ENCODE results near the gene CCDC85C.

DNA sequence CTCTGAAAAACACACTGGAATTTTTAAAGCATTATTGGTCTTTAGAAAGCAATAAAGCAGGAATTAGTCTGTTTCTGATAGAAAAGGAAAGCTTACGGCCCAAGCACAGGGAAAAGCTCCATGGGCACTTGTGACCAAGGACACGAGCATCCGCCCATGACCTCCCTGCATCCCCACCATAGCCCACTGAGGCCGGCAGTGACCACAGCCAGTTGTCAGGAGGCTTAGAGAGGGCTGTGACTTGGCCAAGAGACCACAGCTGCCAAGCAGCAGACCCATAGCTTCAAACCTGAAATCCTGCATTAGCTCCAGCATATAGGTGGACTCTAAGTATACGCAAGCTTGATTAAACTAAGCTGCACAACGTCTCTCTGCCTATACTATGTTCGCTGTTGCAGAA is 132.3 kb downstream of the CCDC85C start:
- TF ChIP-seq MAX (IDR thresholded peaks at IDR 0.05; ENCODE audit: low read depth, low read length) (no peak), ZNF274 (IDR thresholded peaks at IDR 0.05; ENCODE audit: insufficient read depth, insufficient read length) (no peak), TAF1 (IDR thresholded peaks at IDR 0.05; ENCODE audit: borderline replicate concordance, low read depth, low read length) (no peak)
- TF ChIP-seq, protein P1, sequence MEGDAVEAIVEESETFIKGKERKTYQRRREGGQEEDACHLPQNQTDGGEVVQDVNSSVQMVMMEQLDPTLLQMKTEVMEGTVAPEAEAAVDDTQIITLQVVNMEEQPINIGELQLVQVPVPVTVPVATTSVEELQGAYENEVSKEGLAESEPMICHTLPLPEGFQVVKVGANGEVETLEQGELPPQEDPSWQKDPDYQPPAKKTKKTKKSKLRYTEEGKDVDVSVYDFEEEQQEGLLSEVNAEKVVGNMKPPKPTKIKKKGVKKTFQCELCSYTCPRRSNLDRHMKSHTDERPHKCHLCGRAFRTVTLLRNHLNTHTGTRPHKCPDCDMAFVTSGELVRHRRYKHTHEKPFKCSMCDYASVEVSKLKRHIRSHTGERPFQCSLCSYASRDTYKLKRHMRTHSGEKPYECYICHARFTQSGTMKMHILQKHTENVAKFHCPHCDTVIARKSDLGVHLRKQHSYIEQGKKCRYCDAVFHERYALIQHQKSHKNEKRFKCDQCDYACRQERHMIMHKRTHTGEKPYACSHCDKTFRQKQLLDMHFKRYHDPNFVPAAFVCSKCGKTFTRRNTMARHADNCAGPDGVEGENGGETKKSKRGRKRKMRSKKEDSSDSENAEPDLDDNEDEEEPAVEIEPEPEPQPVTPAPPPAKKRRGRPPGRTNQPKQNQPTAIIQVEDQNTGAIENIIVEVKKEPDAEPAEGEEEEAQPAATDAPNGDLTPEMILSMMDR (IDR thresholded peaks at IDR 0.05 in 2 of 3, conservative IDR thresholded peaks at IDR 0.05 in 1 of 3; ENCODE audit: control insufficient read depth in 2 of 3, extremely low read depth in 1 of 3, insufficient read depth in 1 of 3, low read depth in 3 of 3, low read length in 3 of 3), result no peak

All from GM12878 (cell line).